SK-N-SH treated with all-trans-retinoic acid at 6 μM for 48 hours (cell line): ENCODE measurements around the gene IKZF3.

Experiments used
- ATAC-seq: fragments of 200-7000 bp; cut with Tn5 transposase; 3 replicates; pipeline ENCODE4 v1.9.1; 2020; ENCODE audit warnings: mild to moderate bottlenecking, moderate library complexity
- ARNTL ChIP-seq: fragments of 450-650 bp; formaldehyde crosslinking; IDR thresholded peaks from 2 replicates; pipeline ENCODE4 v1.5.0; 2020; ENCODE audit warnings: low read depth, mild to moderate bottlenecking, moderate library complexity, borderline replicate concordance
- BACH2 ChIP-seq: fragments of 250-450 bp; sonication (Bioruptor Pico); IDR thresholded peaks from 2 replicates; pipeline ENCODE4 v1.9.0; 2021; ENCODE audit warnings: mild to moderate bottlenecking, borderline replicate concordance
- CSDC2 ChIP-seq: fragments of 250-450 bp; sonication (Bioruptor Pico); IDR thresholded peaks from 2 replicates; pipeline ENCODE4 v1.5.0; 2020; ENCODE audit warnings: mild to moderate bottlenecking, moderate library complexity
- ESRRG ChIP-seq: fragments of 250-450 bp; sonication (Bioruptor Pico); IDR thresholded peaks from 2 replicates; pipeline ENCODE4 v1.6.1; 2021; ENCODE audit warnings: mild to moderate bottlenecking
- GLIS3 ChIP-seq: fragments of 250-450 bp; sonication (Bioruptor Pico); IDR thresholded peaks from 2 replicates; pipeline ENCODE4 v1.5.0; 2020; ENCODE audit warnings: mild to moderate bottlenecking, moderate library complexity
- ISL1 ChIP-seq: fragments of 250-450 bp; sonication (Bioruptor Pico); IDR thresholded peaks from 2 replicates; pipeline ENCODE4 v2.1.2; 2022; ENCODE audit warnings: mild to moderate bottlenecking, moderate library complexity
- OSR1 ChIP-seq: fragments of 250-450 bp; sonication (Bioruptor Pico); IDR thresholded peaks from 2 replicates; pipeline ENCODE4 v1.8.0; 2022; ENCODE audit warnings: moderate library complexity, mild to moderate bottlenecking, inconsistent platforms
- PPARA ChIP-seq: fragments of 250-450 bp; sonication (Bioruptor Pico); IDR thresholded peaks from 2 replicates; pipeline ENCODE4 v1.5.0; 2020; ENCODE audit warnings: mild to moderate bottlenecking, borderline replicate concordance
- RARB ChIP-seq: fragments of 250-450 bp; sonication (Bioruptor Pico); IDR thresholded peaks from 2 replicates; pipeline ENCODE4 v1.8.0; 2021; ENCODE audit warnings: mild to moderate bottlenecking, moderate library complexity
- SNAI2 ChIP-seq: fragments of 250-450 bp; sonication (Bioruptor Pico); IDR thresholded peaks from 2 replicates; pipeline ENCODE4 v1.5.0; 2020; ENCODE audit warnings: mild to moderate bottlenecking, moderate library complexity
- TCF4 ChIP-seq: fragments of 250-450 bp; sonication (Bioruptor Pico); IDR thresholded peaks from 2 replicates; pipeline ENCODE4 v1.8.0; 2021; ENCODE audit warnings: mild to moderate bottlenecking, moderate library complexity, borderline replicate concordance
- TOX ChIP-seq: fragments of 250-450 bp; sonication (Bioruptor Pico); IDR thresholded peaks from 2 replicates; pipeline ENCODE4 v1.8.0; 2021; ENCODE audit warnings: mild to moderate bottlenecking, moderate library complexity, borderline replicate concordance
- ZC3H10 ChIP-seq: fragments of 250-450 bp; sonication (Bioruptor Pico); IDR thresholded peaks from 2 replicates; pipeline ENCODE4 v1.5.1; 2021; ENCODE audit warnings: mild to moderate bottlenecking, moderate library complexity
- ZFP30 ChIP-seq: fragments of 450-650 bp; formaldehyde crosslinking; IDR thresholded peaks from 2 replicates; pipeline ENCODE4 v1.5.0; 2022; ENCODE audit warnings: mild to moderate bottlenecking, moderate library complexity
- ZNF565 ChIP-seq: fragments of 450-650 bp; formaldehyde crosslinking; conservative IDR thresholded peaks from 2 replicates; pipeline ENCODE4 v1.5.0; 2020; ENCODE audit warnings: low read depth, mild to moderate bottlenecking, moderate library complexity
- ZNF70 ChIP-seq: fragments of 450-650 bp; formaldehyde crosslinking; IDR thresholded peaks from 2 replicates; pipeline ENCODE4 v1.5.0; 2020; ENCODE audit warnings: mild to moderate bottlenecking, moderate library complexity
- ZNF8 ChIP-seq: fragments of 450-650 bp; formaldehyde crosslinking; IDR thresholded peaks from 2 replicates; pipeline ENCODE4 v1.5.0; 2020; ENCODE audit warnings: mild to moderate bottlenecking, moderate library complexity
- TF ChIP-seq, protein P1 (sequence below): fragments of 250-450 bp; sonication (Bioruptor Pico); IDR thresholded peaks from 2 replicates; pipeline ENCODE4 v1.8.0; 2021; ENCODE audit warnings: low read depth, mild to moderate bottlenecking, moderate library complexity, borderline replicate concordance
- TF ChIP-seq, protein P2 (sequence below): fragments of 250-450 bp; sonication (Bioruptor Pico); IDR thresholded peaks from 2 replicates; pipeline ENCODE4 v1.5.1; 2020; ENCODE audit warnings: low read depth, mild to moderate bottlenecking, moderate library complexity
- TF ChIP-seq, protein P3 (sequence below): fragments of 250-450 bp; sonication (Bioruptor Pico); IDR thresholded peaks from 2 replicates; pipeline ENCODE4 v1.8.0; 2020; ENCODE audit warnings: mild to moderate bottlenecking, moderate library complexity, borderline replicate concordance
- TF ChIP-seq, protein P4 (sequence below): fragments of 250-450 bp; sonication (Bioruptor Pico); IDR thresholded peaks from 2 replicates; pipeline ENCODE4 v1.5.0; 2020; ENCODE audit warnings: mild to moderate bottlenecking, moderate library complexity

The IKZF3 gene

DNA sequence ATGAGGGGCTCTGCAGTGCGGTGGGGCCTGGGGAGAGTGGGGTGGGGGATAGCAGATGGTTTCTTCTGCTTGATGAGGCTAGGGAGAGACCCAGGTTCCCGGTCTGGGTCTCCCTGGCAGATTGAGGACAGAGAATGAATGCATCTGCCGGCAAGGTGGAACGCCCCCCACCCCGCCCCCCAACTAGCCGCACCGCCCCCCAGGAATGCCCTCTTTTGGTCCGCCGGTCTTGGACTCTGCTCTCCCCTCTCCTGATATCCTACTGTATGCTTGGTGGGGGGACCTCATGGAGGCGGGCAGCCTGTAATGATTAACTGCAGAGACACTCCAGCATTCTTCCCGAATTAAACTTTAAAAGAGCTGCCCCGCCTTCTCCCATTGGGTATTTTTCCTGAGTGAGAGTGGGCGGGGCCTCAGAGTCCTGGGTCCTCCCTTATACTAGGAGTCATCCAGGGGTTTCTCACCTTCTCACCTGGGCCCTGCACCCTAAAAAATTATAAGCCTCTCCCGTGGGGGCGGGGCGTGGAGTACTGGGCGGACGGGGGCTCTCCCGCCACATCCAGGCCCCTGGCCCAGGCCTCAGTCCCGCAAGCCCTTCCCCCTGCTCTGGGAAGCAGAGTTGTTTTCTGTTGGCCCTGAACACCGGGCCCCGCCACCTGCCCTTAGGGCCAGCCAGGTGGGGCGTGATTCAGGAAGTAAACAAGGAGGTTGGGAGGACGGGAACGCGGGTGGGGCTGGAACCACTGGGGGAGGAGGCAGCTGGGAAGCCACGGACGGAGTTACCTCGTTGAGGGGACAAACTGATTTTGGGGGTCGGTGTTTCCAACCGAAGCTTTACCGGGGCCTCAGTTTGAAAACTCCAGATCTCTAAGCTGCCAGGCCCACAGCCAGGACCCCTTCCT is 124.9 kb downstream of the IKZF3 start (continued):
- TF ChIP-seq, protein P1, sequence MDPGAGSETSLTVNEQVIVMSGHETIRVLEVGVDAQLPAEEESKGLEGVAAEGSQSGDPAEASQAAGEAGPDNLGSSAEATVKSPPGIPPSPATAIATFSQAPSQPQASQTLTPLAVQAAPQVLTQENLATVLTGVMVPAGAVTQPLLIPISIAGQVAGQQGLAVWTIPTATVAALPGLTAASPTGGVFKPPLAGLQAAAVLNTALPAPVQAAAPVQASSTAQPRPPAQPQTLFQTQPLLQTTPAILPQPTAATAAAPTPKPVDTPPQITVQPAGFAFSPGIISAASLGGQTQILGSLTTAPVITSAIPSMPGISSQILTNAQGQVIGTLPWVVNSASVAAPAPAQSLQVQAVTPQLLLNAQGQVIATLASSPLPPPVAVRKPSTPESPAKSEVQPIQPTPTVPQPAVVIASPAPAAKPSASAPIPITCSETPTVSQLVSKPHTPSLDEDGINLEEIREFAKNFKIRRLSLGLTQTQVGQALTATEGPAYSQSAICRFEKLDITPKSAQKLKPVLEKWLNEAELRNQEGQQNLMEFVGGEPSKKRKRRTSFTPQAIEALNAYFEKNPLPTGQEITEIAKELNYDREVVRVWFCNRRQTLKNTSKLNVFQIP, result no peak
- TF ChIP-seq PPARA, result no peak
- TF ChIP-seq, protein P2, sequence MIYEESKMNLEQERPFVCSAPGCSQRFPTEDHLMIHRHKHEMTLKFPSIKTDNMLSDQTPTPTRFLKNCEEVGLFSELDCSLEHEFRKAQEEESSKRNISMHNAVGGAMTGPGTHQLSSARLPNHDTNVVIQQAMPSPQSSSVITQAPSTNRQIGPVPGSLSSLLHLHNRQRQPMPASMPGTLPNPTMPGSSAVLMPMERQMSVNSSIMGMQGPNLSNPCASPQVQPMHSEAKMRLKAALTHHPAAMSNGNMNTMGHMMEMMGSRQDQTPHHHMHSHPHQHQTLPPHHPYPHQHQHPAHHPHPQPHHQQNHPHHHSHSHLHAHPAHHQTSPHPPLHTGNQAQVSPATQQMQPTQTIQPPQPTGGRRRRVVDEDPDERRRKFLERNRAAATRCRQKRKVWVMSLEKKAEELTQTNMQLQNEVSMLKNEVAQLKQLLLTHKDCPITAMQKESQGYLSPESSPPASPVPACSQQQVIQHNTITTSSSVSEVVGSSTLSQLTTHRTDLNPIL (CRISPR knock-in tag), result no peak
- no peak for TF ChIP-seq ESRRG (CRISPR knock-in tag)
- no peak for TF ChIP-seq BACH2
- no peak for TF ChIP-seq ZFP30 (CRISPR knock-in tag)
- TF ChIP-seq CSDC2, result no peak
- TF ChIP-seq TOX (CRISPR knock-in tag), result no peak

DNA sequence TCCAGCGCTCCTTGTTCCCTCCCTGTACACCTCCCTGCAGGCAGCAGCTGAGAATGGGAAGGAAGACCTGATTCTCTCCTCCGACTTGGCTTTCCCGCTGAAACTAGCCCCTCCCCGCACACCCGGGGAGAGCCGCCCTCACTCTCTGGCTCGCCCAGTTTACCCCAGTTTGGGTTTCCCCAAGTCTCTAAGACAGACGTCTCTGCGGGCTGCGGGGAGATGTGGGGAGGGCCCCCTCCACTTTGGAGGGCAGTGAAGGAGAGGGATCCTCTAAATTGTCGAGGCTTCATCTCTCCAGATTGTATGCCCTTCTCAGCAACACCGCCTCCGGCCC is 125.6 kb downstream of the IKZF3 start:
- TF ChIP-seq RARB (CRISPR knock-in tag), result no peak
- TF ChIP-seq ARNTL (CRISPR knock-in tag), result no peak
- TF ChIP-seq TOX (CRISPR knock-in tag), result no peak
- TF ChIP-seq ZNF8 (CRISPR knock-in tag), result no peak
- no peak for TF ChIP-seq ZC3H10 (CRISPR knock-in tag)
- TF ChIP-seq, protein P3, sequence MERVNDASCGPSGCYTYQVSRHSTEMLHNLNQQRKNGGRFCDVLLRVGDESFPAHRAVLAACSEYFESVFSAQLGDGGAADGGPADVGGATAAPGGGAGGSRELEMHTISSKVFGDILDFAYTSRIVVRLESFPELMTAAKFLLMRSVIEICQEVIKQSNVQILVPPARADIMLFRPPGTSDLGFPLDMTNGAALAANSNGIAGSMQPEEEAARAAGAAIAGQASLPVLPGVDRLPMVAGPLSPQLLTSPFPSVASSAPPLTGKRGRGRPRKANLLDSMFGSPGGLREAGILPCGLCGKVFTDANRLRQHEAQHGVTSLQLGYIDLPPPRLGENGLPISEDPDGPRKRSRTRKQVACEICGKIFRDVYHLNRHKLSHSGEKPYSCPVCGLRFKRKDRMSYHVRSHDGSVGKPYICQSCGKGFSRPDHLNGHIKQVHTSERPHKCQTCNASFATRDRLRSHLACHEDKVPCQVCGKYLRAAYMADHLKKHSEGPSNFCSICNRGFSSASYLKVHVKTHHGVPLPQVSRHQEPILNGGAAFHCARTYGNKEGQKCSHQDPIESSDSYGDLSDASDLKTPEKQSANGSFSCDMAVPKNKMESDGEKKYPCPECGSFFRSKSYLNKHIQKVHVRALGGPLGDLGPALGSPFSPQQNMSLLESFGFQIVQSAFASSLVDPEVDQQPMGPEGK (CRISPR knock-in tag), result no peak
- TF ChIP-seq GLIS3 (CRISPR knock-in tag), result no peak
- TF ChIP-seq ZNF565 (CRISPR knock-in tag), result no peak
- TF ChIP-seq ESRRG (CRISPR knock-in tag), result no peak
- TF ChIP-seq, protein P2 (CRISPR knock-in tag), result no peak
- TF ChIP-seq SNAI2, result no peak
- TF ChIP-seq, protein P1, result no peak
- TF ChIP-seq, protein P4, sequence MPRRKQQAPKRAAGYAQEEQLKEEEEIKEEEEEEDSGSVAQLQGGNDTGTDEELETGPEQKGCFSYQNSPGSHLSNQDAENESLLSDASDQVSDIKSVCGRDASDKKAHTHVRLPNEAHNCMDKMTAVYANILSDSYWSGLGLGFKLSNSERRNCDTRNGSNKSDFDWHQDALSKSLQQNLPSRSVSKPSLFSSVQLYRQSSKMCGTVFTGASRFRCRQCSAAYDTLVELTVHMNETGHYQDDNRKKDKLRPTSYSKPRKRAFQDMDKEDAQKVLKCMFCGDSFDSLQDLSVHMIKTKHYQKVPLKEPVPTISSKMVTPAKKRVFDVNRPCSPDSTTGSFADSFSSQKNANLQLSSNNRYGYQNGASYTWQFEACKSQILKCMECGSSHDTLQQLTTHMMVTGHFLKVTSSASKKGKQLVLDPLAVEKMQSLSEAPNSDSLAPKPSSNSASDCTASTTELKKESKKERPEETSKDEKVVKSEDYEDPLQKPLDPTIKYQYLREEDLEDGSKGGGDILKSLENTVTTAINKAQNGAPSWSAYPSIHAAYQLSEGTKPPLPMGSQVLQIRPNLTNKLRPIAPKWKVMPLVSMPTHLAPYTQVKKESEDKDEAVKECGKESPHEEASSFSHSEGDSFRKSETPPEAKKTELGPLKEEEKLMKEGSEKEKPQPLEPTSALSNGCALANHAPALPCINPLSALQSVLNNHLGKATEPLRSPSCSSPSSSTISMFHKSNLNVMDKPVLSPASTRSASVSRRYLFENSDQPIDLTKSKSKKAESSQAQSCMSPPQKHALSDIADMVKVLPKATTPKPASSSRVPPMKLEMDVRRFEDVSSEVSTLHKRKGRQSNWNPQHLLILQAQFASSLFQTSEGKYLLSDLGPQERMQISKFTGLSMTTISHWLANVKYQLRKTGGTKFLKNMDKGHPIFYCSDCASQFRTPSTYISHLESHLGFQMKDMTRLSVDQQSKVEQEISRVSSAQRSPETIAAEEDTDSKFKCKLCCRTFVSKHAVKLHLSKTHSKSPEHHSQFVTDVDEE (CRISPR knock-in tag), result no peak
- TF ChIP-seq BACH2, result no peak
- TF ChIP-seq ISL1 (CRISPR knock-in tag), result no peak
- TF ChIP-seq TCF4 (CRISPR knock-in tag), result no peak
- TF ChIP-seq PPARA, result no peak
- no peak for TF ChIP-seq ZNF70
- no peak for TF ChIP-seq OSR1 (CRISPR knock-in tag)
- TF ChIP-seq, all 23 proteins: peak for 0
- ATAC-seq, result no peak
